Type B pancreatic cell (in vitro differentiated cells): ENCODE measurements around the gene CUL1. TPM values are rescaled to one million over a fixed set of nuclear protein-coding genes. Genes with fewer than 3 reads are reported as not detected.

Experiments used
- DNase-seq: peaks from one replicate; pipeline ENCODE4 v3.0.0; 2021; ENCODE audit warnings: mixed read lengths; ENCODE audit not compliant: unreplicated experiment; ENCODE audit errors: extremely low spot score
- H3K27ac Mint-ChIP-seq: 2 replicates; pipeline ENCODE4 v1.8.0; 2021; ENCODE audit warnings: mild to moderate bottlenecking, mixed read lengths
- H3K27me3 Mint-ChIP-seq: 2 replicates; pipeline ENCODE4 v1.8.0; 2021; ENCODE audit warnings: mixed read lengths
- H3K36me3 Mint-ChIP-seq: 2 replicates; pipeline ENCODE4 v1.8.0; 2021; ENCODE audit warnings: mixed read lengths
- H3K4me1 Mint-ChIP-seq: one replicate; pipeline ENCODE4 v1.8.0; 2021; ENCODE audit warnings: mixed read lengths; ENCODE audit not compliant: unreplicated experiment
- H3K4me3 Mint-ChIP-seq: 2 replicates; pipeline ENCODE4 v1.8.0; 2021; ENCODE audit warnings: mild to moderate bottlenecking, mixed read lengths
- H3K9me3 Mint-ChIP-seq: 2 replicates; pipeline ENCODE4 v1.8.0; 2021; ENCODE audit warnings: mixed read lengths
- CTCF ChIP-seq: fragments of 200-600 bp; sonication (generic); conservative IDR thresholded peaks from 2 replicates; pipeline ENCODE4 v1.5.0; 2021; ENCODE audit warnings: antibody characterized with exemption, mild to moderate bottlenecking
- total RNA-seq: library from RNA; stranded (reverse); gene quantifications from 2 replicates; pipeline ENCODE4 v1.2.1, GENCODE V29; 2021; ENCODE audit warnings: low replicate concordance

Gene CUL1
- total RNA-seq, 1 donor from 2014 or later = 57.3 TPM

DNA sequence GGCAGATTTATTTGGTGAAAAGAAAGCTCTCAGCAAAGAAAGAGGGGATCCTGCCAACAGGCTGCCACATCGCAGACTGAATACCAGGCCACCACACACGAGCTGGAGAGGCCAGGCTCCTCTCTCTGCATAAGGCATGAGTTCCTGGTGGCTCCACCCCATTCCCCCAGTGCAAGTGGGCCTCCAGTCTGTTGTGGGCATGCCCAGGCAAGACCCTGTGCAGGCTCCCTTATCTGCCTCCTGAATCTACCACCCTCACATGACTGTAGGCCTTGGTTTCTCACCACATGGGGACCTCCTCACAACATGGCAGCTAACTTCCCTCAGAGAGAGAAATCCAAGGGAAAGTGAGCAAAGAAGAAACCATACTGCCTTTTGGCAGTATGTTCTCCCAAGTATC is 26.7 kb upstream of the CUL1 start:
- Mint-ChIP-seq H3K4me3 (no peak overlapping the region), H3K4me1 (peaks cover 5% of the 10 kb centered on the region), H3K36me3 (no peaks in the 10 kb centered on the region), H3K9me3 (peaks cover 4% of the 10 kb centered on the region), H3K27ac (no peak overlapping the region), H3K27me3 (no peaks in the 10 kb centered on the region)
- no peak for DNase-seq
- no peak for TF ChIP-seq CTCF

DNA sequence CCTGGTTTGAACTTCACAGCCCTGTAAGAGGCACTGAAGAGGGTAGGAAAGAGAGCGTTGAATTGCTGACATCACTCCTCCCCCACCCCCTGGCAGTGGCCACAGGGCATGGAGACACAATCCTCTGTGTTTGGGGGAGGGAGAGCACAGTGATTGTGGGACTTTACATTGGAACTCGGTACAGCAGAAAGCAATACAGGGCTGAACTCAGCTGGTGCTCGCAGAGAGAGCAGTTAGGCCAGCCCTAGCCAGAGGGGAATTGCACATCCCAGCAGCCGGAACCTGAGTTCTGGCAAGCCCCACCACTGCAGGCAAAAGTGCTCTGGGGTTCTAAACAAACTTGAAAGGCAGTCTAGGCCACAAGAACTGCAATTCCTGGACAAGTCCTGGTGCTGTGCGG is 24.0 kb upstream of the CUL1 start:
- Mint-ChIP-seq H3K27me3 (no peaks in the 10 kb centered on the region), H3K4me3 (no peak overlapping the region), H3K4me1 (peaks cover 5% of the 10 kb centered on the region), H3K27ac (no peak overlapping the region), H3K36me3 (no peaks in the 10 kb centered on the region), H3K9me3 (peaks cover 4% of the 10 kb centered on the region)
- no peak for DNase-seq
- no peak for TF ChIP-seq CTCF

DNA sequence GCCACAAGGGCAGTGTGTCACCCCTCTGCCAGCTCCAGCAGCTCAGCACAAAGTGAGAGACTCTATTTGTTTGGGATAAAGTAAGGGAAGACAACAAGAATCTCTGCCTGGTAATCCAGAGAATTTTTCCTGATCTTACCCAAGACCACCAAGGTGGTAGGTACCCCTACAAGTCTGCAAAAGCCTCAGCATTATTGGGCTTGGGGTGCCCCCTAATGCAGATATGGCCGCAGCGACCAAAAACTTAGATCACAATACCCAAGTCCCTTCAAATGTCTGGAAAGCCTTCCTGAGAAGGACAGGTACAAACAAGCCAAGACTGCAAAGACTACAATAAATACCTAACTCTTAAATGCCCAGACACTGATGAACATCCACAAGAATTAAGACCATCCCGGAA is 22.4 kb upstream of the CUL1 start:
- Mint-ChIP-seq H3K4me3 (no peak overlapping the region), H3K36me3 (no peaks in the 10 kb centered on the region), H3K27me3 (no peaks in the 10 kb centered on the region), H3K9me3 (peaks cover 9% of the 10 kb centered on the region), H3K4me1 (no peaks in the 10 kb centered on the region), H3K27ac (no peak overlapping the region)
- no peak for DNase-seq
- TF ChIP-seq CTCF = no peak

GRCh38 chr7:148681821-148682220 is 16.9 kb upstream of the CUL1 start:
- no peak for DNase-seq
- H3K27me3 Mint-ChIP-seq = no peaks in the 10 kb centered on the region
- no peak for TF ChIP-seq CTCF
- H3K36me3 Mint-ChIP-seq = no peaks in the 10 kb centered on the region
- peaks cover 13% of the 10 kb centered on the region for H3K9me3 Mint-ChIP-seq
- H3K27ac Mint-ChIP-seq = no peak overlapping the region
- no peak overlapping the region for H3K4me3 Mint-ChIP-seq
- H3K4me1 Mint-ChIP-seq = no peaks in the 10 kb centered on the region

DNA sequence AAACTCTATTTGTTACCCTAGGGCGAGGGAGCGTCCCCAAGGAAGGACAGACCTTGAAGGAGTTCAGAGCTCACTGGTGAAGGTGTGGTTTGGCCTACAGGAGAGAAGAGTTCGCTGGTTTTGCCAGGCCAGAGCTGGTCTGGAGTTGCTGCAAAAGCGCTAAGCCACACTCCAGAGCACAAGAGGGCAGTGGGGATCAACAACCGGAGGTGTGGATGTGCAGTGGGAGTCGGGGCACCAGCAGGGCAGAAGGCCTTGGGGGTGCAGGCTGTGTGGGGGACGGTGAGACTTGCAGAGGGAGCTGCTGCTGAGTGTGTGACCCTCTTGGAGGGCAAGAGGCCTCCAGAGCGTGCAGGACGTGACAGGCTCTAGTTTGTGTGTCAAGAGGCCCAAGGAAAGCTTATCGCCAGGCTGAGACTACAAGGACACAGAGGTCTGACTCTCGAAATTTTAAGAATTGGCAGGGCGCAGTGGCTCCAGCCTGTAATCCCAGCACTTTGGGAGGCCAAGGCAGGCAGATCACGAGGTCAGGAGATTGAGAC is 14.3 kb upstream of the CUL1 start:
- DNase-seq = no peak
- H3K27ac Mint-ChIP-seq = no peak overlapping the region
- H3K4me3 Mint-ChIP-seq = no peak overlapping the region
- no peak for TF ChIP-seq CTCF
- H3K27me3 Mint-ChIP-seq = no peaks in the 10 kb centered on the region
- H3K9me3 Mint-ChIP-seq = peaks cover 13% of the 10 kb centered on the region
- no peaks in the 10 kb centered on the region for H3K4me1 Mint-ChIP-seq
- no peaks in the 10 kb centered on the region for H3K36me3 Mint-ChIP-seq
